ENCODE results near the gene BAG5.

DNA sequence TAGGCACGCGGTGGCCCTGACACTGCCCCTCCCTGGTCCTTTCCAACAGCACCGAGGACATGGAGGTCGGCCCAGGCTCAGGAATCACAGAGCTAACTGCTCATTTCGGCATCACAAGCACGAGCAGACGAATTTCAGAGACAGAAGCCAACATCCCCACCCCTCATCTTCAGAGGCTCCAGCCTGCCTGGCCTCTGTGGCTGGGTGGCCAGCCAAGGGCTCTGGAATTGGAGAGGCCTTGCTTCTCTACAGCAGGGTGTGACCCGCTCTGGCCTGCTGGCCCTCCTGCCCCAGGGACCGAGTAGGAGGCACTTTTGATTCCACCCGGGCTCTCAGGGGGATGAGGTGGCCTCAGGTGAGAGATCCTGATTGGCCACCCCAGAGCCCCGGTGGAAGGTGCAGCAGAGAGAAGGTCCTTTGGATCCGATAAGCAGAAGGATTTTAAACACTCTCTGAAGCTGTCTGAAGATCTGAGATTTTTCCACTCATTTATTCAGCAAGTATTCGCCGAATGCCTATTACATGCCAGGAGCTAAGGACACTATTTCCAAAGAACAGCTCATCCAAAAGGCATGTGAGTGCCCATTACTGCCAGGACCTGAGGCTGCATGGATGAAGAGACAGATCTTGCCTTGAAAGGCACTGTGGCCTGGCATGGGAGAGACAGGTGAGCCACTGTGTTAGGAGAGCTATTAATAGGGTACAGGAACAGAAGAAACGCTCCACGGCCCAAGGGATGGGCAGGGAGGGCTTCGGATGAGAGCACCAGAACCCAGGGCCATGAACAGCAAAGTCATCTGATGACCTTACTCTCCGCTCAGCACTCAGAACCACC, 10.2 kb downstream of the BAG5 start:
- no peak for TF ChIP-seq CTCF (IDR thresholded peaks at IDR 0.05)
- TF ChIP-seq ZFX (IDR thresholded peaks at IDR 0.05; ENCODE audit: borderline replicate concordance), result no peak
